ENCODE data around the gene SLC35E3. TPM values are rescaled to one million over a fixed set of nuclear protein-coding genes. Genes with fewer than 3 reads are reported as not detected.

Gene SLC35E3
- total and polyA plus RNA-seq, 2 of the 13 experiments (the other 11 are each of a cell fraction or from before 2014, with no cell fraction given) = 13.0 to 22.1 TPM

DNA sequence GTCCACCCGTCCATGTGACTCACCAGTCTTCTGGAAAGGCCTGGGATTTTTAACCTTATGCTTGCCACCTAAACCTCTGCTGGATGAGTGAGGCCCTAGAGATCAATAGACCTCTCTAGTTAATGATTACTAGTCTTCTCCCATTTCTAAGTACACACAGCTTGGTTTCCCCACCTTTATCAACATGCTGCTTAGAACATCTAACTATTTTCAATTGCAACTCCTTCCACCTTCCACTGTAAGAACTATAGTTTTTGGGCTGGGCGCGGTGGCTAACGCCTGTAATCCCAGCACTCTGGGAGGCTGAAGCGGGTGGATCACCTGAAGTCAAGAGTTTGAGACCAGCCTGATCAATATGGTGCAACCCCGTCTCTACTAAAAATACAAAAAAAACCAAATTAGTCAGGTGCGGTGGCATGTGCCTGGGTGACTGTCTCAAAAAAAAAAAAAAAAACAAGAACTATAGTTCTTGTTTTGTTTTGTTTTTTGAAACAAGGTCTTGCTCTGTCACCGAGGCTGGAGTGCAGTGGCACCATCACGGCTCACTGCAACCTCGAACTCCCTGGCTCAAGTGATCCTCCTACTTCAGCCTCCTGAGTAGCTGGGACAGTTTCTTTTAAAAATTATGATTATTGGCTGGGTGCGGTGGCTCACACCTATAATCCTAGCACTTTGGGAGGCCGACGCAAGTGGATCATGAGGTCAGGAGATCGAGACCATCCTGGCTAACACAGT is 43.3 kb downstream of the SLC35E3 start (continued):
- TF ChIP-seq, protein P1, sequence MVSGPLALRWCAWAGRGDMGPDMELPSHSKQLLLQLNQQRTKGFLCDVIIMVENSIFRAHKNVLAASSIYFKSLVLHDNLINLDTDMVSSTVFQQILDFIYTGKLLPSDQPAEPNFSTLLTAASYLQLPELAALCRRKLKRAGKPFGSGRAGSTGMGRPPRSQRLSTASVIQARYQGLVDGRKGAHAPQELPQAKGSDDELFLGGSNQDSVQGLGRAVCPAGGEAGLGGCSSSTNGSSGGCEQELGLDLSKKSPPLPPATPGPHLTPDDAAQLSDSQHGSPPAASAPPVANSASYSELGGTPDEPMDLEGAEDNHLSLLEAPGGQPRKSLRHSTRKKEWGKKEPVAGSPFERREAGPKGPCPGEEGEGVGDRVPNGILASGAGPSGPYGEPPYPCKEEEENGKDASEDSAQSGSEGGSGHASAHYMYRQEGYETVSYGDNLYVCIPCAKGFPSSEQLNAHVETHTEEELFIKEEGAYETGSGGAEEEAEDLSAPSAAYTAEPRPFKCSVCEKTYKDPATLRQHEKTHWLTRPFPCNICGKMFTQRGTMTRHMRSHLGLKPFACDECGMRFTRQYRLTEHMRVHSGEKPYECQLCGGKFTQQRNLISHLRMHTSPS (CRISPR knock-in tag; IDR thresholded peaks at IDR 0.05; ENCODE audit: low read depth) = no peak
- TF ChIP-seq ATAD3A (CRISPR knock-in tag; IDR thresholded peaks at IDR 0.05) = no peak
- TF ChIP-seq, protein P2, sequence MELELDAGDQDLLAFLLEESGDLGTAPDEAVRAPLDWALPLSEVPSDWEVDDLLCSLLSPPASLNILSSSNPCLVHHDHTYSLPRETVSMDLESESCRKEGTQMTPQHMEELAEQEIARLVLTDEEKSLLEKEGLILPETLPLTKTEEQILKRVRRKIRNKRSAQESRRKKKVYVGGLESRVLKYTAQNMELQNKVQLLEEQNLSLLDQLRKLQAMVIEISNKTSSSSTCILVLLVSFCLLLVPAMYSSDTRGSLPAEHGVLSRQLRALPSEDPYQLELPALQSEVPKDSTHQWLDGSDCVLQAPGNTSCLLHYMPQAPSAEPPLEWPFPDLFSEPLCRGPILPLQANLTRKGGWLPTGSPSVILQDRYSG (CRISPR knock-in tag; IDR thresholded peaks at IDR 0.05) = peak; percentile 63; the same call in 1 of the 2 replicates
- TF ChIP-seq FOXK1 (CRISPR knock-in tag; IDR thresholded peaks at IDR 0.05; ENCODE audit: borderline replicate concordance, low read depth) = peak; percentile 57; the same call in 1 of the 2 replicates
- no peak; the same call in 1 of the 2 replicates for TF ChIP-seq NFKBIZ (CRISPR knock-in tag; IDR thresholded peaks at IDR 0.05)
- 0 out of 2 replicates have a peak, but pooled peaks have one; percentile 30 for TF ChIP-seq ZNF337 (CRISPR knock-in tag; IDR thresholded peaks at IDR 0.05; ENCODE audit: borderline replicate concordance, low read depth)
- no peak for TF ChIP-seq ZNF564 (CRISPR knock-in tag; IDR thresholded peaks at IDR 0.05)
- no peak for TF ChIP-seq ZNF850 (CRISPR knock-in tag; conservative IDR thresholded peaks at IDR 0.05)
- peak; percentile 70; the same call in 1 of the 2 replicates for TF ChIP-seq NFIC (IDR thresholded peaks at IDR 0.05; ENCODE audit: low read length)
- TF ChIP-seq, protein P3, sequence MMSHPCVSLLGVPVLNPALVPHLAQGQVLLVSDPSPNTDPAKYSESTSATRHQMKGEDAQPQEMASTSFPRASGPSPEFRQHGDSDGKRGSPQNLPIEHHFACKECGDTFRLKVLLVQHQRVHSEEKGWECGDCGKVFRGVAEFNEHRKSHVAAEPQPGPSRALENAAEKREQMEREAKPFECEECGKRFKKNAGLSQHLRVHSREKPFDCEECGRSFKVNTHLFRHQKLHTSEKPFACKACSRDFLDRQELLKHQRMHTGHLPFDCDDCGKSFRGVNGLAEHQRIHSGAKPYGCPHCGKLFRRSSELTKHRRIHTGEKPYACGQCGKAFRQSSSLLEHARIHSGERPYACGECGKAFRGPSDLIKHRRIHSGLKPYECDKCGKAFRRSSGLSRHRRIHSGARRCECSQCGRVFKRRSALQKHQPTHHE (CRISPR knock-in tag; IDR thresholded peaks at IDR 0.05; ENCODE audit: borderline replicate concordance) = 0 out of 2 replicates have a peak, but pooled peaks have one; percentile 57
- peak; percentile 62; the same call in 1 of the 2 replicates for TF ChIP-seq HOXA5 (CRISPR knock-in tag; IDR thresholded peaks at IDR 0.05)
- TF ChIP-seq ZNF20 (CRISPR knock-in tag; IDR thresholded peaks at IDR 0.05) = no peak
- no peak for TF ChIP-seq ZNF7 (CRISPR knock-in tag; IDR thresholded peaks at IDR 0.05)
- no peak for TF ChIP-seq NR3C1 (CRISPR knock-in tag; IDR thresholded peaks at IDR 0.05)
- TF ChIP-seq ARID2 (CRISPR knock-in tag; IDR thresholded peaks at IDR 0.05; ENCODE audit: borderline replicate concordance) = 0 out of 2 replicates have a peak, but pooled peaks have one; percentile 38
- no peak; the same call in 1 of the 2 replicates for TF ChIP-seq ZNF788 (CRISPR knock-in tag; IDR thresholded peaks at IDR 0.05; ENCODE audit: borderline replicate concordance)
- peak; percentile 57; the same call in 1 of the 2 replicates for TF ChIP-seq HMG20A (CRISPR knock-in tag; IDR thresholded peaks at IDR 0.05; ENCODE audit: borderline replicate concordance)
- no peak for TF ChIP-seq ZNF616 (CRISPR knock-in tag; IDR thresholded peaks at IDR 0.05; ENCODE audit: low read depth)
- TF ChIP-seq ZSCAN9 (CRISPR knock-in tag; IDR thresholded peaks at IDR 0.05; ENCODE audit: borderline replicate concordance) = peak; percentile 65; the same call in 1 of the 2 replicates
- TF ChIP-seq ISL2 (CRISPR knock-in tag; IDR thresholded peaks at IDR 0.05) = peak; percentile 86; the same call in 1 of the 2 replicates
- peak in 1 of 2 experiments; percentile 81; a peak in 2 of 4 replicates for TF ChIP-seq EP300 (IDR thresholded peaks at IDR 0.05; ENCODE audit: low read depth in 2 of 2, low read length in 2 of 2)
- TF ChIP-seq EP300 (CRISPR knock-in tag; IDR thresholded peaks at IDR 0.05; ENCODE audit: borderline replicate concordance) = no peak
- TF ChIP-seq CEBPB (IDR thresholded peaks at IDR 0.05; ENCODE audit: borderline replicate concordance, low read depth, low read length) = no peak
- no peak for TF ChIP-seq RFX5 (IDR thresholded peaks at IDR 0.05; ENCODE audit: low read depth, low read length)
- TF ChIP-seq ZNF446 (CRISPR knock-in tag; IDR thresholded peaks at IDR 0.05) = no peak
- TF ChIP-seq MZF1 (CRISPR knock-in tag; IDR thresholded peaks at IDR 0.05; ENCODE audit: borderline replicate concordance) = no peak

Data from HepG2 (cell line).